Adipocyte (in vitro differentiated cells): ENCODE results near the gene CNNM2.
"Not testable (repeated sequence)": the region's sequence is repeated elsewhere in the genome, so short reads cannot be mapped to it uniquely, and the experiment has no call there.

Experiments used
- DNase-seq: peaks from one replicate; pipeline ENCODE4 v3.0.0-alpha.2; 2015; ENCODE audit warnings: low read depth
- H3K27me3 ChIP-seq: replicated peaks from 2 replicates; pipeline ENCODE4 v1.7.0; 2013; ENCODE audit warnings: mild to moderate bottlenecking, low read length, moderate library complexity; ENCODE audit not compliant: control insufficient read depth, insufficient read depth
- H3K36me3 ChIP-seq: 2 replicates; pipeline ENCODE4 v1.7.0; 2013; ENCODE audit warnings: low read length, mild to moderate bottlenecking, moderate library complexity; ENCODE audit not compliant: control insufficient read depth, insufficient read depth, severe bottlenecking
- H3K4me1 ChIP-seq: 2 replicates; pipeline ENCODE4 v1.7.0; 2013; ENCODE audit warnings: mild to moderate bottlenecking, low read length, moderate library complexity; ENCODE audit not compliant: control insufficient read depth, insufficient read depth
- H3K4me3 ChIP-seq: 2 replicates; pipeline ENCODE4 v1.7.0; 2013; ENCODE audit warnings: mild to moderate bottlenecking, low read length, moderate library complexity
- H3K9ac ChIP-seq: 2 replicates; pipeline ENCODE4 v1.7.0; 2013; ENCODE audit warnings: mild to moderate bottlenecking, low read length, moderate library complexity
- H3K9me3 ChIP-seq: 2 replicates; pipeline ENCODE4 v1.7.0; 2013; ENCODE audit warnings: mild to moderate bottlenecking, low read length, moderate library complexity; ENCODE audit not compliant: control insufficient read depth

Gene CNNM2

GRCh38 chr10:102970562-102971340 is 52.7 kb downstream of the CNNM2 start:
- H3K36me3 ChIP-seq: no peaks in the 10 kb centered on the region
- H3K9me3 ChIP-seq: no peaks in the 10 kb centered on the region
- no peak overlapping the region for H3K4me3 ChIP-seq
- no peak overlapping the region for H3K9ac ChIP-seq
- H3K4me1 ChIP-seq: peaks cover 6% of the 10 kb centered on the region
- H3K27me3 ChIP-seq: no peaks in the 10 kb centered on the region
- DNase-seq: no peak

DNA sequence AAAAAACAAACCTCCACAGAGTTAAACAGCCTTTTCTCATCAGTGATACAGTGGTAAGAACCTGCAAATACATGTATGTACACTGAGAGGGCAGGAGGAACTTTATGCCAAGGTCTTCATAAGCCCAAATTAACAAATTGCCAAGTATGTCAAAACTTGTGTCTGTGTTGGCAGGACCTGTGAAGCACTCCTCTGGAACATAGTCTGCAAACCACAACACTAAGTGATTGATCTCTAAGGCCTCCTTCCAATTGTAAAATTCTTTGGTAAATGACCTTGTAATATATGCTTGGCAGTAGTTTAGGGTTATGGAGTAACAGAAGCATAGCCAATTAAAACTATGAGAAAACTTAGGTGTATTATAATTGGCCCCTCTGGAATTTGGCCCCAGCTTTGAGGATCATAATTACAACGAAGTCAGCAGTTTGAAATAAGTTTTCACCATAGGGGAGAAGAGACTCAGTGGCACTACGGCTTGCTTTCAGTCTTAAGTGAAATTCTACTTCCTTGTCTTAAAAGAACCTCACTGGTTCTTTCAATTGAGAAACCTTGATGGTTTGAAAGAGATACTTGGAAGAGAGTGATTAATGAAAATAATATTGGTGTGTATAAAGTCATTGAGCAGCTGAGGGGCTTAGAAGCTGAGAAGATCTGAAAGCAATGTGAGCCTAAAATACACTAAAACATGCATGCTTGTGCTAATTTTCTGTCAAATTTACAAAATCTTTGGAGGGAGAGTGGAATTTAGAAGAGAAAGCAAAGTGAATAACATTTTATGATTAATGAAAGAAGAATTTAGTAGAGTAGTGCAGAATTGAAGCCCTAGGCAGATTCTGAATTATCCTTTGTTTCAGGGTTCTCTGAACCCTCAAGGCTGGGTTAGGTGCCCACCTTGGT is 57.6 kb downstream of the CNNM2 start:
- peaks cover 12% of the 10 kb centered on the region for H3K4me1 ChIP-seq
- H3K4me3 ChIP-seq: peak overlapping the region; percentile 32
- no peaks in the 10 kb centered on the region for H3K27me3 ChIP-seq
- no peaks in the 10 kb centered on the region for H3K9me3 ChIP-seq
- no peak overlapping the region for H3K9ac ChIP-seq
- peak; percentile 39 for DNase-seq
- no peaks in the 10 kb centered on the region for H3K36me3 ChIP-seq

- not testable (repeated sequence) for H3K4me3 ChIP-seq, H3K9ac ChIP-seq, H3K9me3 ChIP-seq, H3K36me3 ChIP-seq, H3K27me3 ChIP-seq, DNase-seq
- H3K4me1 ChIP-seq: peaks cover 12% of the 10 kb centered on the region
Measured at GRCh38 chr10:102976380-102976726, 58.3 kb downstream of the CNNM2 start.

GRCh38 chr10:102982296-102982695 is 64.2 kb downstream of the CNNM2 start:
- Histone ChIP-seq H3K4me3 (no peak overlapping the region), H3K9ac (no peak overlapping the region), H3K27me3 (no peaks in the 10 kb centered on the region), H3K9me3 (no peaks in the 10 kb centered on the region), H3K36me3 (no peaks in the 10 kb centered on the region), H3K4me1 (no peaks in the 10 kb centered on the region)
- peak; percentile 0 for DNase-seq

- H3K4me3 ChIP-seq: no peak overlapping the region
- H3K36me3 ChIP-seq: no peaks in the 10 kb centered on the region
- H3K27me3 ChIP-seq: no peaks in the 10 kb centered on the region
- H3K9ac ChIP-seq: no peak overlapping the region
- no peaks in the 10 kb centered on the region for H3K4me1 ChIP-seq
- DNase-seq: no peak
- H3K9me3 ChIP-seq: no peaks in the 10 kb centered on the region
Measured at GRCh38 chr10:102984086-102984485, 66.0 kb downstream of the CNNM2 start.

GRCh38 chr10:102985811-102986210 is 67.7 kb downstream of the CNNM2 start:
- H3K27me3 ChIP-seq: no peaks in the 10 kb centered on the region
- no peak overlapping the region for H3K4me3 ChIP-seq
- H3K4me1 ChIP-seq: no peaks in the 10 kb centered on the region
- H3K36me3 ChIP-seq: no peaks in the 10 kb centered on the region
- DNase-seq: no peak
- no peaks in the 10 kb centered on the region for H3K9me3 ChIP-seq
- H3K9ac ChIP-seq: no peak overlapping the region

DNA sequence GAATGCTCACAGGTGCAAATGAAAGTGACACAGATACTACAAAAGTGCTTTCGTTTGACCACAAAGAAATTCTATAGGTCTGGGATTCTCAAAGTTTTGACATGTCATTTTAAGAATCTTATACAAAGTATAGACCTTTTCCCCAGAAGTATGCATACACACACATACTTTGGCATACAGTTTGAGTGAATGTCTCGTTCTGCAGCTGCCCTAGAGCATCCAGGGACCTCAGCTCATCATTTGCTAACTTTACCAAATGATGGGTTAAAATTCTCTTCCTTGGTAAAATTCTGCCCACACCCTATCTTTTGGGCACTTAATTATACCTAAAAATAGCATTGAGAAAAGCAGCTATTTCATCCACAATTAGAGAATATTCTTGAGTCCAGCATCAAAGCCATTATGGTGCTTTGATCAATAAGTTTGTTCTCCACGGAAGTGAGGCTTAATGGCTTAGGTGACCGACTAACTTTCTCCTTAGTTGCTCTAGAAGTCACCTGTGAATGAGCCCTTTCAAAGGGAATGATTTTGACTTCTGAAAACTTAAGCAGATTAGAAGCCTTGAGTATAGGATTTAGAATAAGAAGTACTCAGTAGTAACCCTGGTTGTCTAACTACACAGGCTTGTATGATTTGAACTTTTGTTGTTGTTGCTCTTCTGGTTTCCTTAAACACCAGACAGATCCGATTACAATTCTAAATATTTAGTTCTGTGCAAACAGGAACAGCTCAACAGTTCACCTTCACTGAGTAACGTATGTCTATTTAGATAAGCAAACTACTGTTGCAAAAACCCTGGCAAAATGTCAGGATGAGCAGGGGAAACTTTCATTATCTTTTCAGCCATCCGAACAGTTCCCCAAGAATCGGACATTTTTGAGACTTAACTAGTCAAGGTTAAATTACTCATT is 70.6 kb downstream of the CNNM2 start:
- Histone ChIP-seq H3K9me3 (no peaks in the 10 kb centered on the region), H3K9ac (no peak overlapping the region), H3K4me1 (no peaks in the 10 kb centered on the region), H3K27me3 (no peaks in the 10 kb centered on the region), H3K36me3 (no peaks in the 10 kb centered on the region), H3K4me3 (peak overlapping the region; percentile 41)
- DNase-seq: peak; percentile 71

DNA sequence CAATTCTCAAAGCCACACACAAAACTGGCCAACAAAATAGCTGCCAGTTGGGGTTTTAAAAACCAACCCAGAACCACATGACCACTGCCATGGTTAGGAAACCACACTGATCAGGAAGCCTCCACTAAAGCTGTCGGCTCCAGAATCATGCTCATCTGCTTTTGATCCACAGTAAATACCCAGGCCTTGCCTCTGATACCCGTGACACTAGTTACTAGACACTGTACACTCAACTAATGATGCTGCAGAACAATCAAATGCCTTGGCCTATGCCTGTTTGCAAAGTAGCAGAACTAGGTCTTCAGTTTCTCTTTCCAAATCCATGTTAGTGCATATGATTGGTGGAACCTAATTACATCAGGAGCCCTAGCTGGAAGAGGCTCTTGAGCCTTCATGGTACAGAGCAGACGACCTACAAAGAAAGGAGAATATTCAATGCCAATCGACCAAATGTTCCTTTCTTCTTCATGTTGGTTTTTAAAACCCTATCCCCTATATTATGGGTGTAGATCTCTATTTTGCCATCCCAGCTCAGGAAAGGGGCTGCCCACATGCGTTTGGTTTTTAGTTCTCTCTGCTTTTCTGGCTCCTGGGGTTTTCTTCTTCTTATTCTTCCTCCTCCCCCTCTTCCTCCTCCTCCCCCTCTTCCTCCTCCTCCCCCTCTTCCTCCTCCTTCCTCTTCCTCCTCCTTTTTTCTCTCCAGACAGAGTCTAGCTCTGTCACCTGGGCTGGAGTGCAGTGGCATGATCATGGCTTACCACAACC is 76.6 kb downstream of the CNNM2 start:
- H3K4me3 ChIP-seq: no peak overlapping the region
- H3K27me3 ChIP-seq: no peaks in the 10 kb centered on the region
- H3K36me3 ChIP-seq: no peaks in the 10 kb centered on the region
- H3K4me1 ChIP-seq: no peaks in the 10 kb centered on the region
- H3K9ac ChIP-seq: no peak overlapping the region
- H3K9me3 ChIP-seq: no peaks in the 10 kb centered on the region
- DNase-seq: no peak

- DNase-seq: no peak
- H3K4me1 ChIP-seq: no peaks in the 10 kb centered on the region
- no peaks in the 10 kb centered on the region for H3K27me3 ChIP-seq
- H3K9me3 ChIP-seq: no peaks in the 10 kb centered on the region
- H3K4me3 ChIP-seq: no peak overlapping the region
- no peak overlapping the region for H3K9ac ChIP-seq
- no peaks in the 10 kb centered on the region for H3K36me3 ChIP-seq
Measured at GRCh38 chr10:102996876-102997275, 78.8 kb downstream of the CNNM2 start.

DNA sequence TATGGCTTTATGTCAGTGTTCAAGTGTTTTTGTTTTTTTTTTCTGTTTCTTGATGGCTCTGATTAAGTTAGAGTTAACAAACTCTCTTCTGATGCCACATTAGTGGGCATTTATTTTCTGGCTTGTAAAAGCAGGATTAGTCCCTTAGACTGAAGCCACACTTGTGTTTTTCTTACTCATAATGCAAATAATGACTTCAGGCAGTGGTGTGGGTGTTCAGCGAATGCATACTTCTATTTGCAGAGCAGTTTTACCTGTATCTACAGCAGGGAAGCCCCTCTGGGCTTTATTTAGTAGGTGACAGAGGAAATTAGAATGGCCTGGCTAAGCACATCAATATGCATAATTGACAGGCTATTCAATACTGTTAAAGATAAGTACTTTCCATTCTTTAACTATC is 79.9 kb downstream of the CNNM2 start:
- H3K9me3 ChIP-seq: no peaks in the 10 kb centered on the region
- no peak overlapping the region for H3K4me3 ChIP-seq
- no peaks in the 10 kb centered on the region for H3K36me3 ChIP-seq
- H3K27me3 ChIP-seq: no peaks in the 10 kb centered on the region
- no peak overlapping the region for H3K9ac ChIP-seq
- no peak for DNase-seq
- no peaks in the 10 kb centered on the region for H3K4me1 ChIP-seq
